Stimulated activated naive CD8-positive, alpha-beta T cell treated with anti-CD3 and anti-CD28 coated beads, Interleukin-15, Interleukin-2, amounts not matched to agents 100 ng/mL and 50 ng/mL, for 24 hours (primary cell): ENCODE data around the gene HSPG2.

Experiments used
- H3K27ac Mint-ChIP-seq: one replicate; pipeline ENCODE4 v1.8.0; 2021; ENCODE audit warnings: mild to moderate bottlenecking, mixed read lengths
- H3K27me3 Mint-ChIP-seq: one replicate; pipeline ENCODE4 v1.8.0; 2021; ENCODE audit warnings: mixed read lengths
- H3K36me3 Mint-ChIP-seq: one replicate; pipeline ENCODE4 v1.8.0; 2021; ENCODE audit warnings: low read depth, mixed read lengths
- H3K4me1 Mint-ChIP-seq: one replicate; pipeline ENCODE4 v1.8.0; 2021; ENCODE audit warnings: low read depth, mixed read lengths
- H3K4me3 Mint-ChIP-seq: one replicate; pipeline ENCODE4 v1.8.0; 2021; ENCODE audit warnings: mild to moderate bottlenecking, mixed read lengths
- H3K9me3 Mint-ChIP-seq: one replicate; pipeline ENCODE4 v1.8.0; 2021; ENCODE audit warnings: mixed read lengths

The HSPG2 gene

DNA sequence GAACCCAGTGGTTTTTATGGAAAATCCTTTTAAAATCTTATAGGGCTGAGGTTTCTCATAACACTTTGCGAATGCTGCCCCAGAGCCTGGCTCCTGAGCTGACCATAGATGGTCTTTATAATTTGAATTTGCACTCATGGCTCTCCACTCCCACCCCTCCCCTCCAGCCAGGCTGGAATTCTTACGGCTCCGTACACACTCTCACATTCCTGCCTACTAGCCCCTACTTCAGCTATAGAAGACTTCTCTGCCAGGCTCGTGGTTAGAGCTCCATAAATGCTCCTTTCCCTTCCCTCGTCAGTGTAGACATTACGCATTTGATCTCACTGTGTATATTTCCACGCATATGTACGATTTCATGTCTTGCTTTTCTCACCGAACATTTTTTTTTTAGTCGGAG lies 5.4 kb upstream of the HSPG2 start:
- H3K4me1 Mint-ChIP-seq = peaks cover 11% of the 10 kb centered on the region
- no peaks in the 10 kb centered on the region for H3K36me3 Mint-ChIP-seq
- no peaks in the 10 kb centered on the region for H3K9me3 Mint-ChIP-seq
- peaks cover 10% of the 10 kb centered on the region for H3K27me3 Mint-ChIP-seq
- H3K4me3 Mint-ChIP-seq = no peak overlapping the region
- H3K27ac Mint-ChIP-seq = no peak overlapping the region

DNA sequence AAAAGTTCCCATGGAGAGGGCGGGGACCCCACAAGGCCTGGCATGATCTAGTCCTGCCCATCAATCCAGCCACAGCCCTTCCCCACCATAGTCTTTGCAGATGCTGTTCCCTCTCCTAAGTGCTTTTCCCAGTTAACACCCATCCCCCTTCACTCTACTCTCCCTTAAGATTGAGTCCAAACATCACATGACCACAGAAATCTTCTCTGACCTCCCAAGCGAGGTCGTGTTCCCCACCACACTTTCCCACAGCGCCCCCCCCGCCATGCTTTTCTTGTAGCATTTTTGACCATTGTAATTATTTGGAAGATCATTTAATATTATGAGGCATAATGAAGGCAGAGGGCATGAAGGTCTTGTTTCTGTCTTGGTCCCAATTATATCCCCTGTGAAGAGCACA lies 4.3 kb upstream of the HSPG2 start:
- peaks cover 14% of the 10 kb centered on the region for H3K4me1 Mint-ChIP-seq
- no peak overlapping the region for H3K27ac Mint-ChIP-seq
- peaks cover 13% of the 10 kb centered on the region for H3K27me3 Mint-ChIP-seq
- no peaks in the 10 kb centered on the region for H3K9me3 Mint-ChIP-seq
- no peak overlapping the region for H3K4me3 Mint-ChIP-seq
- H3K36me3 Mint-ChIP-seq = no peaks in the 10 kb centered on the region

DNA sequence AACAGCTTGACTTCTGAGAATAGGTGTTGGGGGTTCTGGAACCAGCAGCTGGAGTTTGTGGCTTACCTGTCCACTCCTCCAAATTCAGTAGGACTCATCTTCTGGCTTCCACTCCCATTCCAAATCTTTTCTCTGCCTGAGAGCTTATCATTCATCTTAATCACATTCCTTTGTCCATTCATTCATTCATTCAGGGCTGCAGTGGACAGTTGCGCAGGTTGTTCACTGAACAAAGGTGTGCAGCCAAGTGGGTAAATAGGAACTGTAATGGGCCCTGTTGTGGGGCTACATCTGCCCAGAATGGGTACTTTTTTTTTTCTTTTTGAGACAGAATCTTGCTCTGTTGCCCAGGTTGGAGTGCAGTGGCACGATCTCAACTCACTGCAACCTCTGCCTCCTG lies 3.4 kb upstream of the HSPG2 start:
- no peaks in the 10 kb centered on the region for H3K36me3 Mint-ChIP-seq
- H3K4me3 Mint-ChIP-seq = no peak overlapping the region
- H3K9me3 Mint-ChIP-seq = no peaks in the 10 kb centered on the region
- H3K27ac Mint-ChIP-seq = no peak overlapping the region
- H3K4me1 Mint-ChIP-seq = peaks cover 20% of the 10 kb centered on the region
- H3K27me3 Mint-ChIP-seq = peaks cover 16% of the 10 kb centered on the region

DNA sequence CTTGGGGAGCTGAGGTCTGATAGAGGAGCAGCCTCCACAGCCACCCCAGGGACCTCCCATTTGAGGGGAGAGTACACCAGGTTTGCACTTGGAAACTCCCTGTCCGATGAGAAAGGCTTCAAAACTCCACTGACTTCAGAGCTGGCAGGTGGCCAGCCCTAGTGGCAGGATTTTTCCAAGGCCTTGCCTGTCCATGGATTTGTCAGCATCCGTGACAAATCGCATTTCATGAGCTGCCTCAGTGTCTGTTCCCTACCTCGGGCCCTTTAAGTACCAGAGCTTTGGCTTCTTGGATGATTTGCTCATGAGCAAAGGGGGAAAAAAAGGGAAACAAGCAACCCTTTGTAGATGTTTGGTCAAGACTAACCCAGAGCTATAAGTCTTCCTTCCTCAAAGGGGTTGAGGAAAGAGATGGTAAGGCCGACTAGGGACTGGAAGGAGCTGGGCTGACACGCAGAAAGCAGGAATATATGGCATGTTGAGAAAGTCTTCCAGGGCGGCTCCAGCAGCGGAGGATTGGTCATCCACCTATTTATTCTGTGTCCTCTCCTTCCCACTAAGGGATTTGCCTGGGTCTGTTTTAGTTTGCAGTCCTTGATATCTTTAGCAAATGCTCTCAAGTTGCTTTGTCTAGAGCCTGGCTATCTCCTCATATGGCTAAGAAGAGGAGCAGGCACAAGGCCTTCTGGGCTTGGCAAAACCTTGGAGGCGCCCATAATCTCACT lies 2.7 kb upstream of the HSPG2 start:
- peaks cover 19% of the 10 kb centered on the region for H3K27me3 Mint-ChIP-seq
- no peak overlapping the region for H3K4me3 Mint-ChIP-seq
- no peak overlapping the region for H3K27ac Mint-ChIP-seq
- H3K36me3 Mint-ChIP-seq = no peaks in the 10 kb centered on the region
- H3K9me3 Mint-ChIP-seq = no peaks in the 10 kb centered on the region
- peaks cover 21% of the 10 kb centered on the region for H3K4me1 Mint-ChIP-seq

DNA sequence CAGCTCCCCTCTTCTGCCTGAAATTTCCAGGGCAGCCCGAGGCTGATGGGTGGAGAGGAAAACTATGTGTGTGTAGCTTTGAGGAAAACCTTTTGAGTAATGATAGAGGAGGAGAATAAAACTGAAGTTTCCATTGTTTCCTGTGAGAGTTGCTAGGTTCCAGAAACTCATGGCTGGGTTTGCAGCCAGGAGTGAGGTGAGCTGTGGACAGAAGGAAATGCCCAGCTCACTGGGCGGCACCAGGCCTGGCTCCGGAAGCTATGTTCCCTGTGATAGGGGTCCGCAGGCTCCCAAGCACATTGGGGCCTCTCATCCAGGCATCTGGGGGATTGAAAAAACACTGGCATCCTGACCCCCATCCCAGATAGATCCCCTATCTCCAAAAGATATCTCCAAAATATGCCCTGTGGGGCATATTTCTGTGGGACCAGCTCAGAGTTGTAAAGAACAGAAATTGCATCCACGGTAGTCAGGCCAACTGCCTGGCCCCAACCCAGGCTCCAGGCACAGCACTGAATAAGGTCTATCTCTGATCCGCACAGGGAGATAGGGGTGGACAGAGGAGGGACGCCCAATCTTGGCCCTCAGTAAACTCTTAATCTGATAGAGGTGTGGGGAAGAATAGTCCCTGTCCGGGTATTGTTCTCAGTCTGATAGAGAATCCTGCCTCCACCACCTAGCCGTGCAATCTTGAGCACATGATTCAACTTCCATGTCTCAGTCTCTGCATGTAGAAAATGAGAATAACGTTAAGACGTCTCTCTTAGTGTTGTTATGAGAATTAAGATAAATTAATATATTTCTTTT lies 1.8 kb upstream of the HSPG2 start:
- Mint-ChIP-seq H3K36me3 (no peaks in the 10 kb centered on the region), H3K9me3 (no peaks in the 10 kb centered on the region), H3K27ac (peak overlapping the region; percentile 14), H3K4me1 (peaks cover 21% of the 10 kb centered on the region), H3K4me3 (peak overlapping the region; percentile 83), H3K27me3 (peaks cover 19% of the 10 kb centered on the region)

DNA sequence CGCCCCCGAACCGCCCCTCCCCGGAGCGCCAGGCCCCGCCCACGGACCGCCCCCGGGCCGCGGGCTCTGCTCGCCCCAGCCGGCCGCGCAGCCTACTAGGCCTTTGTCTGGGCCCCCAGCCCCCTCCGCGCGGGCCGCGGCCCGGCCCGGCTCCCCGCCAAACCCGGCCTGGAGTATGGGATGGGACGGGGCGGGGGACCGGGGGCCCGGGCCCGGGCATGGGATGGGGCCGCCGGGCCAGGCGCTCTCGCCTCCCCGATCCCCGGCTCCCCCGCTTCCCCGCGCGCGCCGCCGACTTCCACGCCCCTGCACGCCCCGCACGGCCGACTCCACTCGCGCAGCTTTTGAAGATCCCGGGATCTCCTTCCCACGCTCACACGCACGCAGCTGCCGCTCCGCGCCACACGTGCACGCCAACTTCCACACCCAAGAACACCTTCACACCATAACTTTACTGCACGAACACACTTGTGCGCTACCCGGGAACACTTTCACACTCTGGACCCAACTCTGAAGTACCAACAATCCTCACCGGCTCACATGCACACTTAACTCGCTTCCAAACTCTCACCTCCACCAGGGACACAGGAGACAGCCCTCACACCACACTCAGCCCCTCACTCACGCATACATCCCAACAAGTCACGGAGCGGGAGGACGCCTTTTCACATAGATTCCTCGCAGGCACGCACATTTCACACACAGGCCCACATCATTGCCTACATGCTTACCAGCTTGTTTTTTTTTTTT lies 437 bp upstream of the HSPG2 start:
- peaks cover 19% of the 10 kb centered on the region for H3K27me3 Mint-ChIP-seq
- H3K4me1 Mint-ChIP-seq = peaks cover 21% of the 10 kb centered on the region
- H3K4me3 Mint-ChIP-seq = peak overlapping the region; percentile 83

DNA sequence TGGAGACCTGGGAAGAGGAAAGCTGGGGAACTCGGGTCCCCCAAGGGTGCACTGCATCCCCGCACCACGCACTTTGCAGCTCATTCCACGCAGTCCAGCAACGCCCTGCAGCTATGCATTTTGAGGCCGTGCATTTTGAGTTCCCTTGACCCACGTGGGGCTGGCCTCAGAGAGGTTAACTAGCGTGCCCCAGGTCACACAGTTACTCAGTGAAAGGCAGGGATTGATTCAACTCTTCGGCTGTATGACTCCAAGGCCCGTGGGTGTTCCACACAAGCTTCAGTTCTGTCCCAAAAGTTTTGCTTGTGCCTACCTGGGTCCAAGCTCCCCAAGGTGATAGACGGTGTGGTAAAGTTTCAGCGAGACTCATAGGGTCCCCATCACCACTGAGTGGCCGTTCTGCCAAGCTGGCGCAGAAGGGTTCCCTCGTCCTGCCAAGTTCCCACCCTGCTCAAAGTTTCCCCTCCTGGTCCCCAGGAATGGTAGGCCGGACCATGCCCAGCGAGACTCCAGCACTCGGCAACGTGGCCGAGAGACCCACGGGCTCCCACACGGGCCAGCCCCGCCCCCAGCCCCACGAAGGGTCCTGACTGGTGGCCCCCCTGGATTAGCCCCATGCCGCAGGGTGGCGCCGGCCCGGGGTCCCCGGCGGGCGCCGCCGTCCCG lies 611 bp downstream of the HSPG2 start:
- Mint-ChIP-seq H3K27ac (no peak overlapping the region), H3K4me3 (peak overlapping the region; percentile 65)

More for the DNA sequence above, 437 bp upstream of the HSPG2 start:
- Mint-ChIP-seq H3K36me3 (no peaks in the 10 kb centered on the region), H3K27ac (peak overlapping the region; percentile 74), H3K9me3 (no peaks in the 10 kb centered on the region)

DNA sequence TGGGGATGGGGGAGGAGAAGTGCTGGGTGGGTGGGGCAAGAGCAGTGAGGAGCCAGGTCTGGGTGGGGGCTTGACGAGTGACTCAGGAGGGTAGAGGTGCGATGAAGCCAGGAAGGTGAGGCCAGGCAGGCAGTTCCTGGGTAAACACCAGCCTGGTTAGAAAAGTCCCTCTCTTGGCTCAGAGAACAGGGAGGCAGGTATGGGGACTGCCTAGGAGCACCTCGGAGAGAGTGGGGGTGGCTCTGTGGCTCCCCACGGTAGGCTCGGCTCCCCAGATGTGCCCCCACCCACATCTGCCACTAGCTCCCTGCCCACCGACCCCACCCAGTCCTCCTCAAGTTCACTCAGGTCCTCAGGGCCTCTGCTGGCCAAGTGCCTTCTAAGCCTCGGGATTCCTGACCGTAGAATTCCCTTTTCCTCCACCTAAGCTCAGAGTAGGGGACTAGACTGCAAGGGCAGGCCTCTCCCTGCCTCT lies 1.2 kb downstream of the HSPG2 start:
- Mint-ChIP-seq H3K36me3 (no peaks in the 10 kb centered on the region), H3K4me3 (no peak overlapping the region), H3K4me1 (peaks cover 21% of the 10 kb centered on the region), H3K9me3 (no peaks in the 10 kb centered on the region), H3K27me3 (peaks cover 19% of the 10 kb centered on the region), H3K27ac (no peak overlapping the region)

More for the DNA sequence above, 611 bp downstream of the HSPG2 start:
- H3K9me3 Mint-ChIP-seq = no peaks in the 10 kb centered on the region
- H3K4me1 Mint-ChIP-seq = peaks cover 21% of the 10 kb centered on the region
- H3K27me3 Mint-ChIP-seq = peaks cover 19% of the 10 kb centered on the region
- no peaks in the 10 kb centered on the region for H3K36me3 Mint-ChIP-seq

DNA sequence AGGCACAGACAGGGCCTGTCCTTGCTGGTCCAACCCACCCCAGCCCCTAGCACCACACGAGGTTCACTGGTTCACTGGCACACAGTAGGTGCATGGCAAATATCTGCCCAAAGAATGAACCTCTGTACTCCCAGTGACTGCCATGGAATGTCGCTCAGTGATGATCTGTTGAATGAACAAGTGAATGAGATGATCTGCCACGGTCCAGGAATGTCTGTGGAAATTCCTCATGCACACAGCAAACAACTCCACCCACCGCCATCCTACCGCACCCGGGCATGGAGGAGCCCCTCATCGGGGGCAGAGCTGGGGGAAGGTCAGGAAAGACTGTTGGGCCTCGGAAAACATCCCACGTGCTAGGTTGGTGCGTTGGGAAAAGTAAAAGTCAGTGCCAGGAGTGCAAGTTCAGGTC lies 1.7 kb downstream of the HSPG2 start:
- Mint-ChIP-seq H3K27ac (no peak overlapping the region), H3K4me1 (peaks cover 21% of the 10 kb centered on the region), H3K4me3 (peak overlapping the region; percentile 9), H3K9me3 (no peaks in the 10 kb centered on the region), H3K36me3 (no peaks in the 10 kb centered on the region), H3K27me3 (peaks cover 19% of the 10 kb centered on the region)

DNA sequence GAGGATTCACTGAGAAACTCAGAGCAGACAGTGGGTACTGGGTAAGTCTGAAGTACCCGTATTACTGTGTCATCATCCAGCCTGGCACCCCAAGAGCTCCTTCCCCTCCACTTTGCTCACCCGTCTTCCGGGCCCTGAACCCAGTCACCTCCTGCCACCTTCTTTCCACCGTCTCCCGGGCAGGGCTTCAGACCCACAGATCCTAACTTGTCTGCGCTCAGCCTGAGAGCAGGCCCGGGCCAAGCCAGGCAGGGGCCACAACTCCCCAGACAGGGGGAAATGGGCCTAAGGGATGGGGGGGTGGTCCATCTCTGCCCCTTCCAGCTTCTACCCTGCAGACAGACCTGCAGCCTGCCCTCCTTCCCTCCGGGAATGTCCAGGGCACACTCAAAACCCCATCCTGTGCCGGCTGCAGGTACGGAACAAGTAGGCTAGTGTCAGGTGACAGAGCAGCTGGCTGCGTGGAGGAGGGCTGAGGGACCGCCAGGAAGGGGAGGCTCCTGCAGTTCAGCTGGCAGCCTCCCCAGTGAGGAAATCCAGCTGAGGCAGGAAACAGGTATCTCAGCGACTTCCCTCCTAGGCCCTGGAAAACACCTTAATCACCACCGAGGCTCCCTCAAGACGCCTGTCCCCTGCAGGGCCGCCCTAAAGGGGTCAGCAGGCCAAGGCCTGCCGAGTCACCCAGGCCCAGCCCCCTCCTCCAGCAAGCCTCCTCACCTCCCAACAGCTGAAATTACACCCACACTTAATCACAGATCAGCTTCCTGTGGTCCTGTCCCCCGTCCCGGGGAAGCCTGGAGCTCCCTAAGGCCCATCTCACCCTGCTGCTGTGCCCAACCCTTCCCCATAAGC lies 3.5 kb downstream of the HSPG2 start:
- peaks cover 17% of the 10 kb centered on the region for H3K27me3 Mint-ChIP-seq
- no peaks in the 10 kb centered on the region for H3K9me3 Mint-ChIP-seq
- no peak overlapping the region for H3K4me3 Mint-ChIP-seq
- no peaks in the 10 kb centered on the region for H3K36me3 Mint-ChIP-seq
- peaks cover 19% of the 10 kb centered on the region for H3K4me1 Mint-ChIP-seq
- no peak overlapping the region for H3K27ac Mint-ChIP-seq

DNA sequence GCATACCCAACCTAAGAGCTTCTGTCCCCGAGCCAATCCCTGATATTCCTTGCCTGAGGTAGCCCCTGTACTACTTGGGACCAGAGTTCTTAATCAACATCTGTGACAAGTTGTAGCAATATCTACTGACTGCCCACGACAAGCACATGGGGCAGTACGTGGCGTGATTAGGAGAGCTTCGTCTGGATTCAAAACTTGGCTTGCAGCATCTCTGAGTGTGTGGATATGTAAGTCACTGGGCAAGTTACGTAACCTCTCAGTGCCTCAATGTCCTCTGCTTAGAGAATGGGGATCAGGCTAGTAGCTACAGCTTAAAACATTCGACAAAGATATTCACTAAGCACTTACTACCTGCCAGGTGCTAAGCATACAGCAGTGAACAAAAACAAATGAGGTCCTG lies 5.0 kb downstream of the HSPG2 start:
- Mint-ChIP-seq H3K9me3 (no peaks in the 10 kb centered on the region), H3K36me3 (no peaks in the 10 kb centered on the region), H3K4me1 (peaks cover 9% of the 10 kb centered on the region), H3K27me3 (peaks cover 9% of the 10 kb centered on the region), H3K4me3 (no peak overlapping the region), H3K27ac (no peak overlapping the region)

DNA sequence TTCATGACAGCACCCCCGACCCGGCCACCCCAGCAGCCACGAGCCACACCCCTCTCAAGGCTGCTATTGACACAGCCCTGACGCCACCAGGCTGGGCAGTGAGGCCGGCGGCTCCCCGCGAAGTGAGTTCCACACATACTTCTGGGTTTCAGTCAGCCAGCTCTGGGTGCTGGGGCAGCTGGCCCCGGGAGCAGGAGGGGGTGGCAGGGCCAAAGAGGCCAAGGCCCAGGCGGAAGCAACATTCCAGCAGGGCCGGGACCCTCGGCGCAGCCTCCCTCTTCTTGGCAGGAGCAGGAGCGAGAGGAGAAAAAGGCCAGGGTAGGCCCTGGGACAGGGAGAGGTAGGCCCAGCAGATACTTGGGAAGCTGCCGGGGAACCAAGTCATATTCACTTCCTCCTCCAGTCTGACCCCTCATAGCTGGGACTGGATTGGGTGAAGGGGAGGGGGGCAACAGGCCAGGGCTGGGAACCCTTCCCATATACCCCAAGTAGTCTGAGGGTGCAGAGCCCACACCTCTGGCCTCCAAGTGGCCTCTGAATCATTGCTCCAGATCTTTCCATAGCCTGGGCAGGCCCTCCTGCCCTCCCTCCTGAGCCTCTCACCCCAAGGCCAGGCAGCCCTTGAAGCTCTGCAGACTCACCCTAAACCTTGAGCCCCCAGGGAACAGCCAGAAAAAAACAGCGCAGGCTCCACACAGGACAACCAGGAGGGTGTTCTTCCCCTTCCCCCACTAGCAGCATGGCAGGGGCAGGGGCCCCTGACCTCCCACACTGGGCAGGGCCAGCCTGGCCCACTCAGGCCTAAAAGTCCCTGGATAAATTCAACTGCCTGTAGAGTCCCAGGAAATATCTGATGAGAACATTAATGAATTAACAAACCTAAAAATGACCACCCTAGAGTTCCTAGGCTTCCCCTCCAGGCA lies 5.7 kb downstream of the HSPG2 start:
- Mint-ChIP-seq H3K27me3 (peaks cover 7% of the 10 kb centered on the region), H3K4me3 (no peak overlapping the region), H3K9me3 (no peaks in the 10 kb centered on the region), H3K27ac (no peak overlapping the region), H3K36me3 (no peaks in the 10 kb centered on the region), H3K4me1 (peaks cover 7% of the 10 kb centered on the region)

DNA sequence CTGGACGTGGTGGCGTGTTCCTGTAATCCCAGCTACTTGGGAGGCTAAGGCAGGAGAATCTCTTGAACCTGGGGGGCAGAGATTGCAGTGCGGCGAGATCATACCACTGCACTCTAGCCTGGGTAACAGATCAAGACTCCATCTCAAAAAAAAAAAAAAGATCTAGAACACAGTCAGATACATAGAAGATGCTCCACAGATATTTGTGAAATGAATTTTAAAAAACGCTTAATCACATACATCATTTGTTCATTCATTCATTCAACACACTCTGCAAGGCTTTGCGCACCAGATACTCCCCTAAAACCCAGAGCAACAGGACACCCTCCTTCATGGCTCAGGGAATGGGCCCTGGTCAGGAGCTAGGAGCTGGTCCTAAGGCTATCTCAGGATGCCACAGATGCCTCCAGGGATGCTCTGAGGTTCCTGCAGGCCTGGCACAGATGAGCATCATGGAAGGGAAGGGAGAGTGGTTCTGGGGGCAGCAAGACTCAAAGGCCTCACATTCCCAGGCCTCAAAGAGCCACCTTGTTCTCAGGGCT lies 6.4 kb downstream of the HSPG2 start:
- H3K36me3 Mint-ChIP-seq = no peaks in the 10 kb centered on the region
- H3K27me3 Mint-ChIP-seq = peaks cover 4% of the 10 kb centered on the region
- peaks cover 2% of the 10 kb centered on the region for H3K4me1 Mint-ChIP-seq
- no peak overlapping the region for H3K27ac Mint-ChIP-seq
- H3K4me3 Mint-ChIP-seq = no peak overlapping the region
- H3K9me3 Mint-ChIP-seq = no peaks in the 10 kb centered on the region
